Activated T-cell treated with anti-CD3 and anti-CD28 coated beads, Interleukin-2, amount 50 U/mL, for 4 hours (primary cell): ENCODE measurements around the gene FAM20A. TPM values are rescaled to one million over a fixed set of nuclear protein-coding genes. Genes with fewer than 3 reads are reported as not detected.
"Not testable (repeated sequence)": the region's sequence is repeated elsewhere in the genome, so short reads cannot be mapped to it uniquely, and the experiment has no call there.

Experiments used
- ATAC-seq, 2 donors: fragments of 200-7000 bp; cut with Tn5 transposase; one replicate each; pipeline ENCODE4 v1.10.0; 2021
- DNase-seq: peaks from one replicate; pipeline ENCODE4 v3.0.0-alpha.2; 2020
- H3K27me3 Mint-ChIP-seq: one replicate; pipeline ENCODE4 v1.8.0; 2021; ENCODE audit warnings: low read depth, mixed read lengths
- H3K36me3 Mint-ChIP-seq: one replicate; pipeline ENCODE4 v1.8.0; 2022; ENCODE audit warnings: mixed read lengths; ENCODE audit not compliant: insufficient read depth
- H3K4me1 Mint-ChIP-seq: one replicate; pipeline ENCODE4 v1.8.0; 2021; ENCODE audit warnings: low read depth, mixed read lengths
- H3K4me3 Mint-ChIP-seq: one replicate; pipeline ENCODE4 v1.8.0; 2021; ENCODE audit warnings: mild to moderate bottlenecking, moderate library complexity, mixed read lengths
- H3K9me3 Mint-ChIP-seq: one replicate; pipeline ENCODE4 v1.8.0; 2021; ENCODE audit warnings: mixed read lengths
- total RNA-seq, 3 donors: library from RNA; stranded (reverse); gene quantifications; one replicate each; pipeline ENCODE4 v1.2.1, GENCODE V29; 2021

The FAM20A gene
- total RNA-seq, 3 donors from 2014 or later: 0.11 TPM; not detected in 2

DNA sequence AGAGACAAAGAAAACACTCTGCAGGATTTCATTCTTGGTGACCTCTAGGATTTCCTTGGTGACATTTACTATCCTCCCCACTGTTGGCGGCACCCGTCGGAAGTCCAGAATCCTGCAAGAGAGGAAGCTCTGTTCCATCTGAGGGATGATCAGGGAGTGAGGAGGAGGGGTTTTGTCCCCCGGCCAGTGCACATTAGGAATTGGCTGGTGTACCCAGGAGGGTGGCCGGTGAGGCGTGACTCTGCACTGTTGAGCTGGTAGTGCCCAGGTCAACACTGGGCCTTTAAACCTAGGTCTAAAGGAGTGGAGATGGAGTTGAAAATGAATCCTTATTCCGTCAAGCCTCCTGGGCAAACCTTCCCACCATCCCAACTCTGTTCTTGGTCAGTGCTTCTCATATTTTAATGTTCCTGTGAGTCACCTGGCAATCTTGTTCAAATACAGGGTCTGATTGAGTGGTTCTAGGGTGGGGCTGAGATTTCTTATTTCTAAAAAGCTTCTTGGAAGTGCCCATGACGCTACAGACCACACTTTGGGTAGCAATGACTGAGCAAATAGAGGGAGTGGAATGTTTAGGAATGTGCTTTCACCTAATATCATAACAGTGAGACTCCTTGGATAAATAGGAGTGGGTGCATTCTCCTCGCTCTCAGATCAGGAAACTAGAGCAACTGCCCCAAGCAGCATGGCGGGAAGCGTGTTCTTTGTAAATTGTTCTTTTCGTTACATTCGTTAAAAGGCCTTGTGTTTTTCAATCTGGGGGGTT, 58.3 kb downstream of the FAM20A start:
- ATAC-seq: no peak
- no peaks in the 10 kb centered on the region for H3K27me3 Mint-ChIP-seq

DNA sequence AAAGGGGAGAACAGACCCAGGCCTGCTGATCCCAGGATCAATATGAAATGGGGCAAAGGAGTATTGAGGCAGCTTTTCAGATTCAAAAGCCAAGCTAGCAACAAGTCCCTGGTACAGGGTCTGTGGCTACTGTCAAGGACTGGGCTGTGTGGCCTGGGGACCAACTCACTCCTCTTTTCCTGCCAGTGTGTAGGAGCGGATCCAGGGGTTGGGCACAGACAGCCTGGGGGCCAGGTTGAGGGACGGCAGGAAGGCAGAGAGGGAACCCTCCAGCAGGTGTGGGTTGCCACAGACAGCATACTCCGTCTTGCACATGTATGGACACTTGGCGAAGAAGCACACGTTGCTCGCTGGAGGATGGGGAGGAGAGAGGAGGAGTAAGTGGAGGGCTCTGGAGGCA, 59.4 kb downstream of the FAM20A start:
- ATAC-seq (no peak), DNase-seq (no peak)
- no peaks in the 10 kb centered on the region for H3K4me1 Mint-ChIP-seq
- H3K4me3 Mint-ChIP-seq: no peak overlapping the region
- no peaks in the 10 kb centered on the region for H3K9me3 Mint-ChIP-seq
- H3K36me3 Mint-ChIP-seq: peaks cover 13% of the 10 kb centered on the region
- no peaks in the 10 kb centered on the region for H3K27me3 Mint-ChIP-seq

More for the DNA sequence above, 58.3 kb downstream of the FAM20A start:
- H3K4me1 Mint-ChIP-seq: no peaks in the 10 kb centered on the region
- H3K4me3 Mint-ChIP-seq: no peak overlapping the region
- no peak for DNase-seq
- no peaks in the 10 kb centered on the region for H3K9me3 Mint-ChIP-seq
- peaks cover 11% of the 10 kb centered on the region for H3K36me3 Mint-ChIP-seq

DNA sequence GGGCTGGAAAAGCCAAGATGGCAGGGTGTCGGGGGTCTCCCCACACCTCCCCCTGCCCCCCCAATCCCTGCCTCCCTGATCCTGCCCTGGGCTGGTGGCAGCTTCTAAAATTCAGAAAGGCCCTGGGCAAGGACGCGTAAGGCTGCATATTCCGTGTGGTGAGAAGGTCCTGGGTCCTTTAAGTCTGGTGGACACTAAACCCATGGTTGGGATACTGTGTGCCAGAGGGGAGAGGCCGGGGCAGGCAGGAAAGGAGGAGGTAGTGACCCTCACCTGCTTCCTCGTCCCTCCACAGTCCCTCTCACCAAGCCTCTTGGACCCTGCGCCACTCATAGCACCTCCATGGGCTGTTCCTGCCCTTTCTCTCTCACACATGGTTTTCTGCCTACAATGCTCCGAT, 60.2 kb downstream of the FAM20A start:
- ATAC-seq (no peak), DNase-seq (no peak)
- H3K27me3 Mint-ChIP-seq: no peaks in the 10 kb centered on the region
- H3K4me3 Mint-ChIP-seq: no peak overlapping the region
- H3K9me3 Mint-ChIP-seq: no peaks in the 10 kb centered on the region
- H3K36me3 Mint-ChIP-seq: peaks cover 14% of the 10 kb centered on the region
- H3K4me1 Mint-ChIP-seq: no peaks in the 10 kb centered on the region

DNA sequence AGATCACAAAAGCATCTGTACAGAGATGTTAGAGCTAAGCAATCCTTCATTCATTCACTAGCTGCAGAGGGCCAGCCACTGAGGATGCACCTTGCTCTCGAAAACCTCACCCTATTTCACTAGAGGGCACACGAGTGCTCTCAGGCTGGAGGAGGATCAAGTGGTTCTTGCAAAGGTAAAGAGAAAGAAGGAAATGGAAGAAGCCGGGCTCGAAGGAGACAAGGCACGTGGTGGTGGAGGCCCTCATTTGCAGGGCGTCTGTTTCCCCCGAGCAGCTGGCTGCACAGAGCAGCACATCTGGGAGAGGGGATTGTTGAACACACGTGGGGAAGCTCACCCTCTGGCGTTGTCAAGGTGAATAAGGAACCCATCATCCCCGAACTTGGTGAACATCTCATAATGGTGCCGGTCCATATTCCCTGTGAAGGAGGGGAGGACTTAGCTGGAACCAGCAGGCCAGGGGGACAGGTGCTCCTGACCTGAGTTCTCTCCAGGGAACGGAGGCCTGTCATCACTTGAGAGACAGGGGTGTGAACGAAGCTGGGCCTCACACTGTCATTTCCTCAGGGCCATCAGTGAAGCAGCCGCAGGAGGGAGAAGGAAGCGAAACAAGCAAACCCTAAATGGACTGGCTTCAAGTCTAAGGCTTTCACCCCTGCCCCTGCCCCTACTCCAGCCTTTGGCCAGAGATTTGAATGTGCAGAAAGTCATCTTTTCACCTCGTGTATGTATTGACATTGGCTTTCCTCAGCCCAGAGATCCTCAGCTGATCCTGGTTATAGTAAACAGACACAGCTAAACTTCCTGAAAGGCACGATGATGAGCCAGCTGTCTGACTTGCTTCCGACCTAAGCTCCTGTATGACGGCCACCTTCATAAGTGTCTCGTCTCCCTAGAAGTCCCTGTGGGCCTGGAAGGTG, 61.4 kb downstream of the FAM20A start:
- ATAC-seq: no peak
- H3K9me3 Mint-ChIP-seq: no peaks in the 10 kb centered on the region
- H3K4me1 Mint-ChIP-seq: no peaks in the 10 kb centered on the region
- H3K27me3 Mint-ChIP-seq: no peaks in the 10 kb centered on the region
- DNase-seq: no peak
- peaks cover 22% of the 10 kb centered on the region for H3K36me3 Mint-ChIP-seq
- H3K4me3 Mint-ChIP-seq: no peak overlapping the region

DNA sequence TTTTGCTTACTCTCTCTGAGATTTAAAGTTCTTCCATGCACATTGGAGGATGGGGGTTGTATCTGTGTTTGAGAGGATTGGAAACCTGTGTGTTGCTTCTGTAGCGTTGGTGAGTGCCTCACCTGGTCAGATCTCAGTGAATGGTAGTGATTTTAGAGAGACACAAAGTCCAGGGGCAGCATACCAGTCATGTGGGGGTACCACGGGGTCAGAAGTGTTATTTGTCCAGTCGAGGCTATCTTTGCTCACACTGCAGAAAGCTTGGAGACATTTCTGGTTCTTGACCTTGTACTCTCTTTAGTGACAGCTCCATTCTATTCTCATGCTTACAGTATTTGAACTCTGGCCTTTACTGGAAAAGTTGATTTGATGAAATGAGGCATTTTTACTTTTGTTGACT, 65.2 kb downstream of the FAM20A start:
- DNase-seq (no peak), ATAC-seq (no peak)
- Mint-ChIP-seq H3K4me3 (no peak overlapping the region), H3K4me1 (peaks cover 3% of the 10 kb centered on the region), H3K9me3 (no peaks in the 10 kb centered on the region), H3K36me3 (peaks cover 28% of the 10 kb centered on the region), H3K27me3 (no peaks in the 10 kb centered on the region)

DNA sequence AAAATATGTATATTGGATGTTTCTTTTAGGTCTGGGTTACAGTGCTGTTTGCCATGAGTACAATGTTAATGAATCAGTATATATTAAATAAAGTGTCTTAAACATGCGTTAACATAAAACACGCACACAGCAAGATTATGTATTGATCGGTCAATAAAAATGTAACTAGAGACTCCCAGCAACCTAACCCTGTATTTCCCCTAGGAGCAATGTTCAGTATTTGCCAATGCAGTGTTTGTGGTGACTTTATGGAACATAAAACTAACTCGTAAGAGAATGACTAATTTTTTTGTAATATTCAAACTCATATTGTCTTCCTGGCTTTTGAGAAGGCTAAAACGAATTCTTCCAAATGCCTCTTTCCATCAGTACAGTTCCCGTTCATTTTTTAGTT, 66.5 kb downstream of the FAM20A start:
- Mint-ChIP-seq H3K4me1 (peaks cover 3% of the 10 kb centered on the region), H3K36me3 (peaks cover 37% of the 10 kb centered on the region), H3K9me3 (no peaks in the 10 kb centered on the region), H3K4me3 (no peak overlapping the region), H3K27me3 (no peaks in the 10 kb centered on the region)
- no peak for DNase-seq
- ATAC-seq: no peak

DNA sequence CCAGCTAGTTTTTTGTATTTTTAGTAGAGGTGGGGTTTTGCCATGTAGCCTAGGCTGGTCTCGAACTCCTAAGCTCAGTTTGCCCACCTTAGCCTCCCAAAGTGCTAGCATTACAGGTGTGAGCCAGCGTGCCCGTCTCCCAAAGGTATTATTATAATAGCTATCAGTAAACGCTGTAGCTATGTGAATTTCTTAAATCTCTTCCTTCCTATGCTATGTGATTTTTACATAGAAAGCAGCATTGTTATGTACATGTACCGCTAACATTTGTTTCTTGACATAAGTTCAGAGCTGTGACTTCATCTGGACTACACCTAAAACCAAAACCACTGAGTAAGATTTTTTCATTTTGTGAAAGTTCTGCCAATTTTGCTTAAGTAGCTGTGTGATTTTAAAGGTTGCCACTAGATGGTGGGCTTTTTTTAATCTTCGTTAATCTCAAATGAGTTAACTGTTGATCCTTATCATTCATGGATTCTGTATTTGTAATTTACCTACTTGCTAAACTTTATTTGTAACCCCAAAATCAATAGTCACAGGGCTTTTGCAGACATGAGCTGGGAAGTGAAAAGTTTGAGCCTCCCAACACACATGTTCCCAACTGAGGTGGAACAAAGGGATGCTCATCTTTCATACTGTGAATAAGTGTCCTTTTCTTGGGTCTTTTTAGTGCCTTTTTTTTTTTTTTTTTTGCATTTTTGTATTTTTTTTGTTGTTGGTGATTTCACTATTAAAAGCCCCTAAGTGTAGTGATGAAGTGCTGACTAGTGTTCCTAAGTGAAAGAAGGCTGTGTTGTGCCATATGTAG, 67.1 kb downstream of the FAM20A start:
- Mint-ChIP-seq H3K27me3 (no peaks in the 10 kb centered on the region), H3K4me1 (peaks cover 3% of the 10 kb centered on the region), H3K4me3 (no peak overlapping the region), H3K36me3 (peaks cover 38% of the 10 kb centered on the region), H3K9me3 (no peaks in the 10 kb centered on the region)
- ATAC-seq (no peak), DNase-seq (no peak)

DNA sequence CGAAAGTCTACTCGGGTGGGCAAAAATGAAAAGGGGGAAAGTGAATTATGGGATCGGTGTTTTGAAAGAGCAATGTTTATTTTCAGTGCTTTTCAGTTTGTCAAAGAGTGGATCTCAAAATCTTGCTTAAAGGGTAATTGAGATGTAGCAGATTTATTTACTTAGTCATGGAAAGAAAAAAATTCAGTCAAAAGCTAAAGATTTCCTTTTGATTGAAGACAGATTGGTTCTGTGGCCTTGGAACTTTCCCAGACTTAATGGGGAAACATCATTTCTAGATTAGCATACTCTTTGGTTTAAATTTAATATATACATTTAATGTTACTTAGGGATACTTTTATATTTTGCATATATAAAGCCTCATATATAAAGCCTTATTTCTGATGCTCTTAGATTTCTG, 68.3 kb downstream of the FAM20A start:
- ATAC-seq (no peak), DNase-seq (no peak)
- Mint-ChIP-seq H3K27me3 (no peaks in the 10 kb centered on the region), H3K9me3 (no peaks in the 10 kb centered on the region), H3K4me1 (peaks cover 3% of the 10 kb centered on the region), H3K36me3 (peaks cover 48% of the 10 kb centered on the region), H3K4me3 (no peak overlapping the region)

DNA sequence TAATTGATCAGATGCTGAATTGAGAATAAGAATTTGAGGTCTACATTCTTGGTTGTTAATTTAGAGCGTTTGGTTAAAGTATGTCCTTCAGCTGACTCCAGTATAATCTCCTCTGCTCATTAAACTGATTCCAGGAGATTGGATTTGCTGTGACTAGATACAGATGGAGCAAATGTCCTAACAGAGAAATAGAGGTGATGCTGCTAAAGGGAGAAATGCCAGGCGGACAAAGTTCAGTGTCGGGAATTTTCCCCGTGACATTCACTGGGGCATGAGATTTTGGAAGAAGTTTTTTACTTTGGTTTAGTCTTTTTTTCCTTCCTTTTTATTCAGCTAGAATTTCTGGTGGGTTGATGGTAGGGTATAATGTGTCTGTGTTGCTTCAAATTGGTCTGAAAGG, 69.9 kb downstream of the FAM20A start:
- no peaks in the 10 kb centered on the region for H3K27me3 Mint-ChIP-seq
- ATAC-seq (no peak), DNase-seq (no peak)
- no peaks in the 10 kb centered on the region for H3K9me3 Mint-ChIP-seq
- H3K4me3 Mint-ChIP-seq: no peak overlapping the region
- H3K4me1 Mint-ChIP-seq: peaks cover 3% of the 10 kb centered on the region
- H3K36me3 Mint-ChIP-seq: peaks cover 53% of the 10 kb centered on the region

DNA sequence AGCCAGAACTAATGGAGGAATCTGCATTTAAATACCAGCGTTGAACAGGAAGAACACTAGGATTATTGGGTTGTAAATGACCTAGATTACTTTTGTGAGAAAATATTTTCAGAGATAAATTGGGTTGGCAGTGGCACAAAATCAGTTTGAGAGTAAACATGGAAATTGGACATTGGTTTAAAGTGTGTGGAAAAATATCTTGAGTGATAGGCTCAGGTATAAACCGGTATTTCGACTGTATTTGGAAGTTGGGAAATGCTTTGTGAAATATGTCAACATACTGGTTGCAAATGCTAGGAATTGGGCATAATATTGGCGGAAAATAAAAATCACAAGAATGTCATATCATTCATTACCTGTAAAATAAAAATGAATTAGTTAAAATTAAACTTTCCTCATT, 73.9 kb downstream of the FAM20A start:
- no peak for ATAC-seq
- no peaks in the 10 kb centered on the region for H3K9me3 Mint-ChIP-seq
- H3K27me3 Mint-ChIP-seq: no peaks in the 10 kb centered on the region
- DNase-seq: no peak
- peaks cover 4% of the 10 kb centered on the region for H3K4me1 Mint-ChIP-seq
- H3K36me3 Mint-ChIP-seq: peaks cover 61% of the 10 kb centered on the region
- H3K4me3 Mint-ChIP-seq: no peak overlapping the region

DNA sequence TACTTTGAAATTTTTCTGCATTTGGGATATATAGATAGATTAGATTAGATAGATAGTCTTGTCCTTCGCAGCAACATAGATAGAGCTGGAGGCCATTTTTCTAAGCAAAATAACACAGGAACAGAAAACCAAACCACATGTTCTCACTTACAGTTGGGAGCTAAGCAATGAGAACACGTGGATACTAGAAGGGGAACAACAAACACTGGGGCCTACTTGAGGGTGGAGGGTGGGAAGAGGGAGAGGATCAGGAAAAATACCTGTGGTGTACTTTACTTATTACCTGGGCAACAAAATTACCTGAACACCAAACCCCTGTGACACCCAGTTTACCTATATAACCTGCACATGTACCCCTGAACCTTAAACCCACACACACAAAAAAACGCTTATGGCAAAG, 74.6 kb downstream of the FAM20A start:
- no peak overlapping the region for H3K4me3 Mint-ChIP-seq
- peaks cover 8% of the 10 kb centered on the region for H3K4me1 Mint-ChIP-seq
- ATAC-seq (no peak), DNase-seq (no peak)
- H3K36me3 Mint-ChIP-seq: peaks cover 65% of the 10 kb centered on the region
- H3K27me3 Mint-ChIP-seq: no peaks in the 10 kb centered on the region
- H3K9me3 Mint-ChIP-seq: no peaks in the 10 kb centered on the region

DNA sequence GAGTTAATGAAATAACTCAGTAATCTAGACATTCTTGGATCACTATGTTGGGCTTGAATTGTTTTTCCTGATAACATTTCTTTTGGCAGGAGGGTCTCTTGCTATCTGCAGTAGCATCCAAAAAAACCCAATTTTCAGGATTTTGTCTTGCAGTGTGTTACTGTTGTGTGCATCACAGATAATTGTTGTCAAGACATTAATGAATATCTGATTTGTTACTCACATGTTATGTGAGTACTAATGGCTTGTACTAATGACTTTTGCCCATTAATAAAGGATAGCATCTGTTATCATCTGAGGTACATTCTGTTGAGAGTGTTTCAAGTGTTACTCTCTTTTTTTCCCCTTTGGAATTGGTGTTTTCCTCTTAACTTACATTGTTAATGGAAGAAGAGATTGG, 78.9 kb downstream of the FAM20A start:
- no peaks in the 10 kb centered on the region for H3K9me3 Mint-ChIP-seq
- H3K36me3 Mint-ChIP-seq: peaks cover 52% of the 10 kb centered on the region
- H3K4me3 Mint-ChIP-seq: no peak overlapping the region
- no peak for DNase-seq
- H3K4me1 Mint-ChIP-seq: peaks cover 29% of the 10 kb centered on the region
- ATAC-seq: no peak
- H3K27me3 Mint-ChIP-seq: no peaks in the 10 kb centered on the region

DNA sequence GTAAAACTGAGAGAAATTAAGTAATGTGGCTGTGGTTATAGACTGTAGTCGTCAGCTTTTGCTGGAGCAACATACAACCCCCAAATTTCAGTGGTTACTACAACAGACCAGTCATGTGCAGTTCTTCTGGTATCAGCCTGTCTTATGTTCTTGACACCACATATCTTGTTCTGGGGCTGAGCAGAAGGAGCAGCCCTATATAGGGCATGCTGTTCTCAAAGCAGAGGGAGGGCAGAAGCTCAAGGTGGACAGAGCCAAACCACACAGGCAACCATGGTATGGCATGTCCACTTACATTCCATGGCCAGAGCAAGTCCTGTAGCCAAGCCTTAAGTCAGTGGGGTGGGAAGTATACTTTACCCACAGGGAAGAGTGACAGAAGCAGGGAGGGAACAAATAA, 81.3 kb downstream of the FAM20A start:
- peaks cover 46% of the 10 kb centered on the region for H3K4me1 Mint-ChIP-seq
- ATAC-seq (no peak), DNase-seq (no peak)
- H3K9me3 Mint-ChIP-seq: no peaks in the 10 kb centered on the region
- no peak overlapping the region for H3K4me3 Mint-ChIP-seq
- H3K36me3 Mint-ChIP-seq: peaks cover 52% of the 10 kb centered on the region
- no peaks in the 10 kb centered on the region for H3K27me3 Mint-ChIP-seq

DNA sequence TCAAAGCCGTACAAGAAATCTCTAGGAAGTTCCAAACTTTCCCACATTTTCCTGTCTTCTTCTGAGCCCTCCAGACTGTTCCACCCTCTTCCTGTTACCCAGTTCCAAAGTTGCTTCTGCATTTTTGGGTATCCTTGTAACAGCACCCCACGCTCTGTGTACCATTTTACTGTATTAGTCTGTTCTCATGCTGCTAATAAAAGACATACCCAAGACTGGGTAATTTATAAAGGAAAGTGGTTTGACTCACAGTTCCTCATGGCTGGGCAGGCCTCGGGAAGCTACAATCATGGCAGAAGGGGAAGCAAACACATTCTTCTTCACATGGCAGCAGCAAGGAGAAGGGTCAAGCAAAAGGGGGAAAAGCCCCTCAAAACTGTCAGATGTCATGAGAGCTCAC, 82.1 kb downstream of the FAM20A start:
- Mint-ChIP-seq H3K4me1 (peaks cover 55% of the 10 kb centered on the region), H3K36me3 (peaks cover 49% of the 10 kb centered on the region)
- not testable (repeated sequence) for H3K27me3 Mint-ChIP-seq, DNase-seq, ATAC-seq, H3K4me3 Mint-ChIP-seq, H3K9me3 Mint-ChIP-seq
